GM19372 (cell line): ENCODE data around the gene CCDC12.

Experiments used
- ATAC-seq: cut with Tn5 transposase; IDR thresholded peaks from one replicate; pipeline ENCODE4 v1.9.1; 2021; ENCODE audit warnings: mild to moderate bottlenecking, low read depth, moderate library complexity; ENCODE audit not compliant: unreplicated experiment

Gene CCDC12

GRCh38 chr3:46943237-46944187 lies 33.0 kb downstream of the CCDC12 start:
- no peak for ATAC-seq

DNA sequence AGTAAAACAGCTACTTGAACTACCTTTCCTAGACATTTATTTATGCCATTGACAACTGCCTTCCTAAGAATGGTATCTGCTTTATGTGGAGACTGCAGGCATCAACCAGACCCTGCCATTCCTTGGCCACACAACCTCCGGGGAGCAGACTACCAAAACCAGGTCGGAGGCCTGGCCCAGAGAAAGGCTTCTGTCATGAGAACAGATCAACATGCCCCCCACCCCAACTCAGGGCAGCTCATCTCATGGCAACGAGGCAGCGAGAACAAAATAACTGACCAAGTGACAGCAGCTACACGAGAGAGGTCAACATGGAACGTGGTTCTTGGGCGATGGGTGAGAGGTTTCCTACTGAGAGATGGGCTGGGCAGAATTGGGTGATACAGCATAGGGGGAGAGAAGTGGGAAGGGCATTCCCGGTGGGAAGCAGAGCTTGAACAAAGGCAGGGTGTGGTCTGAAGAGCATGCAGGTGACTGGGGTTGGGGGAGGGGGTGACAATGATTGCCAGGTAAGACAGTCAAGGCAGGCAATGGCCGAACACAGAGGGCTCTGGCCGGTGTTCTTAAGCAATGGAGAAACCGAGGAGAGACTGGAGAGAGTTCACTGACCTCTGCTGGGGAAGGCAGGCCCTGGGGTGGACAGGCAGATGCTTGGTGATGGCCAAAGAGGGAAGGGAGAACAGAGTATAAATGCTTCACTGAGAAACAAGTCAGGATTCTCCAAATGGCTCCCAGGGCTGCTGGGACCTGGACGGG lies 33.9 kb downstream of the CCDC12 start:
- ATAC-seq: no peak

- ATAC-seq: no peak
Observed at GRCh38 chr3:46942076-46942475, 34.5 kb downstream of the CCDC12 start.

- ATAC-seq: no peak
Observed at GRCh38 chr3:46939578-46940445, 36.7 kb downstream of the CCDC12 start.

DNA sequence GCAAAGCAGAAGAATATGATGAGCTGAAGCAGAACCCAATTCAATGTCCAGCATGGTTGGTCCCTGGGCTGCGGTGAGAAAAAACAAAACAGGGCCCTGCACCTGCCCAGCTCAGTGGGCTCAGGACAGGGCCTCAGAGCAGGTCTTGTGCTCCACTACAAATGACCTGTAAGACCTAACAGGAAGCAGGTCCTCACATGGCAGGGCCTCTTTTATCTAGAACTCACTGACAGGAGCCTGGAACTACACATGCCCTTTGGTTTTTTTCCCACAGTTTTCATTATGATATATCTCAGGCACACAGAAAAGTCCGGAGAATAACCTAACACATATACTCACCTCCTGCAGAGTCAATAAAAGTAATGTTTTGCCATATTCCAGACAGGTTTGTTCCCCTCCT lies 38.4 kb downstream of the CCDC12 start:
- no peak for ATAC-seq

GRCh38 chr3:46936733-46937250 lies 39.8 kb downstream of the CCDC12 start:
- ATAC-seq: no peak

DNA sequence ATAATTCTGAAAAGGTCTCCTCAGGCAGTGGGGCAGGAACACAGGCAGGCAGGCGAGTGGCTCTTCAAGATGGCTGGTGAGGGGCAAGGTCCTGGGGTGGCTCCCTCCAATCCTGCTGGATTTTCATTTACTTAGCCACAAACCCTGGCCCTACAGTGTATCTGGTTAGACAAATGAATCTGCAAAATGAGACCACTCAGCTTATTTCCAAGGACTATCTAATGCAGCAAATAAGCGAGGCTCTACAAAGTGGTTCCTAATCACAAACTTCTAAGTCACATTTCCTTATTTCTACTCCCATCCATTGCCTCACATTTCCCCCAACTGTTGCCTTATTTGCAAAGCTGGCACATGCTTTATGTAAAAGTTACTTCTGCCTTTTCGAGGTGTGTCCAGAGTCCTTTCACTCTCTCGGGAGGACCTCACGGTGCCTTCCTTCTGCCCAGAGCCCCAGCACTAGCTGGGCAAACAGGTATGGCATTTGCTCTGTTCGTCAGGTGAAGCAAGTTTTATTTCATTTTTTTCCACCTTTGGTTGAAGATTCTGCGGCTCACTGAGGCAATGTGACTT lies 40.5 kb downstream of the CCDC12 start:
- no peak for ATAC-seq

- no peak for ATAC-seq
Observed at GRCh38 chr3:46935168-46935858, 41.2 kb downstream of the CCDC12 start.

DNA sequence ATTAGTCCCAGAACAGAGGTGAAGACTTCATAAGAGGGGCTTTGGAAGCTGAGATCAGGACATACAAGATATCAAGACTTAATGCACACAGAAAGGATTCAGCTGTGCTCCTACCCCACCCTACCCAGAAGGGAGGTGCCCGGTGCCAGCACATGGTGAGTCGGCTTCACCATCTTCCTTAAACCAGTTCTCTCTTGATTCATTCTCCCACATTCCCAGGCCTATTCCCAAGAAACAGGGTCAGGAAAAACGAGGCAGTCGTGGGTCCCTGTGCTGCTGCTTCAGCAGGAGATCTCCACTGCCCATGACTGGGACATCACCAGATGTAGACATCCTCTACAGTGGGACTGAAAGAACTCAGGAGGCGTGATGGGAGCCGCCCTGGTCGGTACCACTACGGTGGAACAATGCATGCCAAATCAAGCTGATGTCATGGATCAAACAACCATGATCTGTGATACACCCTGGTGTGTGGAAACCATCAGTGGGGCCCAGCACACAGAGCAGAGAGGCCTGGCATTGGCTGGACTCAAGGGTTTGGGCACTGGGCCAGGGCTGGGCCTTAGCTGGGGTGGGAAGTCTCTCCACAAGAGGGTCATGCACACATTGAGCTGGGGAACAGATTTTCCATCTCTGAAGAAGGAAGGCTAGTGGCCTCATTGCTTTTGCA lies 41.9 kb downstream of the CCDC12 start:
- ATAC-seq: no peak

DNA sequence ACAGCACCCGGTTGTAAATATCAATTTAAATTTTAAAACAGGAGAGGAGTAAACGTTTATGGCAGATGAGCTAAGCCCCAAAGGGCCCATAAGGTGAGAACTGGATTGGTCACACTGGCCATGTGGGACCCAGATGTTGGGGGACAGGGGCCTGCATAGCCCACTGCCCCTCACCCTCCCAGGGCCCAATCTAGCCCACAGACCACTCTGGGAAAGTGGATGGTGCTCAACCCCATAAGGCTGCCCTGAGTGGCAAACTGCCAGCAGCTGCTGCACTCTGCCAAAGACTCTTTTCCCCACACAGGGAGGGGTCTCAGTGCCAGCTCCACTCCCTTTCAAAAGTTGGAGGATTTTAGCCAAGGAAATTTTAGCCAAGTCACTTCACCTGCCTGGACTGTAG lies 42.5 kb downstream of the CCDC12 start:
- no peak for ATAC-seq

DNA sequence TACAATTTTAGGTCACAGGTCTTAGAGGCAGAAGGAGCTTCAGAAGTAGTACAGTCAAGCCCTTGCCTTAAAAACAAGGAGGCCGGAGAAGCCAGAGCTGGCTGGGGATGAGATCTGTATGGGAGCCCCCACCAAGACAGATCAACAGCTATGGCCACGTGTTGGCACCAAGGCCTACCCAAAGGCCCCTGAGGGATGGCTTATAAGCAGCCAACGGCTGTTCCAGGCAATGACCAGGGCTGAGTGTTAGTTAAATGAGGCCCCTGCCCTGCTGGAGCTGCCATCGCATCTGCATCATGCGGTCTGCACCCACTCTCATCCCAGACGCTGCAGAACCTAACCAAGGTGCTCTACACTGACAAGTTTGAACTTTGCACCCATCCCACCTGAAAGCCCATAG lies 43.3 kb downstream of the CCDC12 start:
- no peak for ATAC-seq

GRCh38 chr3:46932455-46933225 lies 43.9 kb downstream of the CCDC12 start:
- no peak for ATAC-seq

GRCh38 chr3:46931631-46932331 lies 44.8 kb downstream of the CCDC12 start:
- ATAC-seq: no peak

DNA sequence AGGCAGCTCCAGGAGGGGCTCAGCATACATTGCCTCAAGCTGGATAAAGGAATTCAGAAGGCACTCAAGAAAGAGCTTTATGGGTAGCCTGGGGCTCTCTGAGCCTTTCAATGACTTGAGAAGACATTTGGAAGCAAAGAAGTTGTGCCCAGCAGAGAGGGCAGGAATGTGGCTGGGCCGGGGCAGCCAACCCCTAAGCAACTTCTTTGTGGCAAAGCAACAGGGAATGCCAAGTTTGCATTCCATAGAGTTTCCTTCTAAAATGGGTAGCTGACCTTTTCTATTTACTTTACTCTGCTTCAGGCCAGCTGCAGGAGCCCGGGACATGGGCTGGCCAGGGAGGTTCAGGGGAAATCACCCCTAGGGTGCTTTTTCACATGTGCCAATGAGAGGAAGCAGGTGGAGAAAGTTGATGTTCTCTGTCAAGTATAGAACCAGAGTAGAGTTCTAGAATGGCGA lies 45.6 kb downstream of the CCDC12 start:
- no peak for ATAC-seq

GRCh38 chr3:46930166-46930944 lies 46.2 kb downstream of the CCDC12 start:
- no peak for ATAC-seq

DNA sequence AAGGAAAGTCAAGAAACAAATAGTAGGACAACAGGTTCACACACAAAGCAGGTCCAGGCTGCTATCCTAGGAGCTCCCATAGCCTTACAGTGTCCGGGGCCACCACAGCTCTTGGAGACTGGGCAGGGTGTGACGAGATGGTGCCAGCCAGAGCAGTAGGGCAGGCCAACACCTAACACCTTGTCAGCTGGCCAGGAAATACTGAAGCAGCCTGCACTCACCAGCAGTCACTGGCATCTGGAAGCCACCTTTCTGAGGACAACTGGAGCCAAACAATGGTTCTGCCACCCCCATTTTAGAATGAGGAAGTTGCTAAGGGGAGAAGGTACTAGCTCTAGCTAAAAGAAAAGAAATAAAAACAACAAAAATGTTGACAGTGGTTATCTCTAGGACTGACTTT lies 47.2 kb downstream of the CCDC12 start:
- no peak for ATAC-seq

DNA sequence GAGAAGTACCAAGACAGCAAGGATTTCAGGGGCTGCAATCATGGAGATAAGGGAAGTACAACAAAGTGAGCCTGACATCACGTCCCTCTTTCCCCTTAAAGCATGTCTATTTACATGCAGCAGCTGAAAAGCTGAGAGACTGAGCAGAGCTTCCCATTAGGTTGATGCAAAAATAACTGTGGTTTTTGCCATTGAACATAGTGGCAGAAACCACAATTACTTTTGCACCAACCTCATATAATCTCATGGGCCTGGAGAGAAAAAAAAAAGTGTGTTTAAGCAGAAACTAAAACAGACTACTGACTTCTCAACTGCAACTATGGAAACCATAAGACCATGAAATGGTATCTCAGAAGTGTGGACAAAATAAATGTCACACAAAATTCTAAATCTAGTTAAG lies 48.3 kb downstream of the CCDC12 start:
- no peak for ATAC-seq
